ENCODE data around the gene POU2F2. TPM values are rescaled to one million over a fixed set of nuclear protein-coding genes. Genes with fewer than 3 reads are reported as not detected.

POU2F2 gene
- total RNA-seq, 1 experiment from 2014 or later = 2.4 TPM

DNA sequence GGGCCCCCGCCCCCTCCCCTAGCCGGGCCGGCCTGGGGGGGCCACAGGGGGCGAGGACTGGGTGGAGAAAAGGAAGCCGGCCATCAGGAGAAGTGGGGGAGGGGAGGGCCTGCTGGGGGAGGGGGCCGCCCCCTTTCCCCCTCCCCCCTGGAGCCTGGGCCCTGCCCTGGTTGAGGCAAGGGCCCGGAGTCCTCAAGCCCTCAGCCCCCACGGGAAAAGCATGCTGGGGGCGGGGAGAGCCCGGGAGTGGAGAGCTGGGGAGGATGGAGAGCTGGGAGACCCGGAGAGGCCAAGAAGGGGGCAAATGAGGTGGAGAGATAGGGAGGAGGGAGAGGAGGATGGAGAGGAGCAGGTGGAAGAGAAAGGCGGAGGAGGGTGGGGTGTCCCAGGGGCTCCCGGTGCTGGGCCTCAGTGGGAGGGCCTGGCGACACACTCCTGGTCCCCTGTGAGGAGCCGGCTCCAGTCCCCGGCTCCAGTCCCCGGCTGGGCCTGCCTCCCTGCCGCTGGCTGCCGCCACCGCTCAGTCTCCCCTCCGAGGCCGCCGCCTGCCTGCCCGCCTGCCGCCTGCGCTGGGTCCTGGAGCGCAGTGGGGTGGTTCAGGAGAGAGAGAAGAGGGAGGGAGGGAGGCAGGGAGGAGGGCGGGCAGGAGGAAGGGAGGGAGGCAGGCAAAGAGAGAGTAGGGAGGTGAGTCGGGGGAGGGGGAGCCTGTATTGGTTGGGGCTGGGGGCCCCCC is 62.5 kb downstream of the POU2F2 start, which contains the start of gene GRIK5:
Gene GRIK5 (minus strand): TSS at position 588 of the 733 bp plus-strand sequence. CDS start 4,436 bp downstream, outside the sequence.
- H3K9me3 ChIP-seq (ENCODE audit: low read length) = no peaks in the 10 kb centered on the region
- H3K4me1 ChIP-seq (ENCODE audit: insufficient read depth, low read length) = no peaks in the 10 kb centered on the region; the same call in 1 of the 2 replicates
- CTCF ChIA-PET = no interaction called here
- no peaks in the 10 kb centered on the region for H3K27me3 ChIP-seq (ENCODE audit: low read length)
- H3K4me3 ChIP-seq (ENCODE audit: low read length) = no peak within 1 kb of the TSS
- no peaks in the 10 kb centered on the region for H4K20me1 ChIP-seq (ENCODE audit: low read length)
- H3K27ac ChIP-seq (ENCODE audit: low read length) = no peak within 1 kb of the TSS
- H2AFZ ChIP-seq (ENCODE audit: low read length) = no peak within 1 kb of the TSS
- no peaks in the 10 kb centered on the region for H3K36me3 ChIP-seq (ENCODE audit: low read depth, low read length)
- POLR2A ChIA-PET (ENCODE audit: unreplicated experiment) = no interaction called here
- no peaks in the 10 kb centered on the region for H3F3A ChIP-seq (ENCODE audit: low read length, unreplicated experiment)
- H3K9ac ChIP-seq (ENCODE audit: low read length) = no peak within 1 kb of the TSS
- ATAC-seq (no peak), DNase-seq (no peak)
- TF ChIP-seq EZH2 (IDR thresholded peaks at IDR 0.05; ENCODE audit: low read length, unreplicated experiment) = no peak
- no peak for TF ChIP-seq EZH2phosphoT487 (IDR thresholded peaks at IDR 0.05; ENCODE audit: borderline replicate concordance, low read length)
- TF ChIP-seq, protein P1, sequence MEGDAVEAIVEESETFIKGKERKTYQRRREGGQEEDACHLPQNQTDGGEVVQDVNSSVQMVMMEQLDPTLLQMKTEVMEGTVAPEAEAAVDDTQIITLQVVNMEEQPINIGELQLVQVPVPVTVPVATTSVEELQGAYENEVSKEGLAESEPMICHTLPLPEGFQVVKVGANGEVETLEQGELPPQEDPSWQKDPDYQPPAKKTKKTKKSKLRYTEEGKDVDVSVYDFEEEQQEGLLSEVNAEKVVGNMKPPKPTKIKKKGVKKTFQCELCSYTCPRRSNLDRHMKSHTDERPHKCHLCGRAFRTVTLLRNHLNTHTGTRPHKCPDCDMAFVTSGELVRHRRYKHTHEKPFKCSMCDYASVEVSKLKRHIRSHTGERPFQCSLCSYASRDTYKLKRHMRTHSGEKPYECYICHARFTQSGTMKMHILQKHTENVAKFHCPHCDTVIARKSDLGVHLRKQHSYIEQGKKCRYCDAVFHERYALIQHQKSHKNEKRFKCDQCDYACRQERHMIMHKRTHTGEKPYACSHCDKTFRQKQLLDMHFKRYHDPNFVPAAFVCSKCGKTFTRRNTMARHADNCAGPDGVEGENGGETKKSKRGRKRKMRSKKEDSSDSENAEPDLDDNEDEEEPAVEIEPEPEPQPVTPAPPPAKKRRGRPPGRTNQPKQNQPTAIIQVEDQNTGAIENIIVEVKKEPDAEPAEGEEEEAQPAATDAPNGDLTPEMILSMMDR (conservative IDR thresholded peaks at IDR 0.05; ENCODE audit: low read depth, low read length) = no peak
- intact Hi-C loops (cut with micrococcal nuclease) = no loop called here
- no peaks in the 10 kb centered on the region for H3K9me2 ChIP-seq (replicated peaks; ENCODE audit: low read length)
- no peaks in the 10 kb centered on the region for H3K79me2 ChIP-seq (ENCODE audit: low read length)
- no TSS peak for BruUV-seq (replicated peaks)
- H3K4me2 ChIP-seq (ENCODE audit: low read length) = no peak within 1 kb of the TSS

DNA sequence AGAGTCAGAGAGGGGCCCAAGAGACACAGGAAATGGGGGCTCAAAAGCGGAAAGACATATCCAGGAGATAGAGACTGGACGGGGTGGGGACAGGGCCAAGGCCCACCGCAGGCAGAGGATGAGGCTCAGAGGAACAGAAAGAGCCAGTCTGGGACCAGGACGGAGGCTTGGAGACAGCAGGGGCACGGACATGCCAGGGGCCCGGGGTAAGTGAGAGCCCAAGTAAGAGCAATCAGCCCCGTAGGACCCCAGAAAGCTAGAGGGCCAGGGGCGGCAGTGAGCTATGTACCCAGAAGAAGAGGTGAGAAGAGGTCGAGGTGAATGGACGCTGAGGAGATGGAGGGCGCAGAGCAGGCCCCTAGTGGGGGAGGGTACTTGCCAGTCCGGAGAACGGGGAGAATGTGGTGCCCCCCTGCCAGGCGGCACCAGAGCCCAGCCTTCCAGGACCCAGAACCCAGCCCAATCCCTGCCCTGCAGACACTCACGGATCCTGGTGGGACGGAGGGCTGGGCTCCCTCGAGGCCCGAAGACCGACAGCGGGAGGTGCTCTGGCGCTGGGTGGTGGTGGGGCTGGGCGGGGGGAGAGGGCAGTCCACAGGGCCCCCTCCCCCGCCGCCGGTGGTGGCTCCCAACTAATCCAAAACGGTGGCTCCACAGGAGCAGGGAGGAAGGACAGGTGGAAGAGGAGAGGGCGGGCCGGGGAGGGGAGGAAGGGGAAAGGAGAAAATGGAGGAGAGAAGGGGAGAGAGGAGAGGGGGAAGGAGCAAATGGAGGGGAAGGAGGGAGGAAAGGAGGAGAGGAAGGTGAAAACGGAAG is 63.3 kb downstream of the POU2F2 start:
- Histone ChIP-seq H2AFZ (ENCODE audit: low read length) (no peak overlapping the region), H4K20me1 (ENCODE audit: low read length) (no peaks in the 10 kb centered on the region), H3K36me3 (ENCODE audit: low read depth, low read length) (no peaks in the 10 kb centered on the region), H3K4me3 (ENCODE audit: low read length) (no peak overlapping the region), H3K79me2 (ENCODE audit: low read length) (no peaks in the 10 kb centered on the region), H3K4me1 (ENCODE audit: insufficient read depth, low read length) (no peaks in the 10 kb centered on the region), H3K9me3 (ENCODE audit: low read length) (no peaks in the 10 kb centered on the region), H3K27ac (ENCODE audit: low read length) (no peak overlapping the region), H3K27me3 (ENCODE audit: low read length) (no peaks in the 10 kb centered on the region), H3K4me2 (ENCODE audit: low read length) (no peak overlapping the region), H3F3A (ENCODE audit: low read length, unreplicated experiment) (no peaks in the 10 kb centered on the region), H3K9me2 (replicated peaks; ENCODE audit: low read length) (no peaks in the 10 kb centered on the region), H3K9ac (ENCODE audit: low read length) (no peak overlapping the region)
- BruUV-seq (replicated peaks) = no TSS peak
- CTCF ChIA-PET = no interaction called here
- ATAC-seq (no peak), DNase-seq (no peak)
- intact Hi-C loops (cut with micrococcal nuclease) = no loop called here
- TF ChIP-seq, protein P1 (conservative IDR thresholded peaks at IDR 0.05; ENCODE audit: low read depth, low read length) = no peak
- TF ChIP-seq EZH2 (IDR thresholded peaks at IDR 0.05; ENCODE audit: low read length, unreplicated experiment) (no peak), EZH2phosphoT487 (IDR thresholded peaks at IDR 0.05; ENCODE audit: borderline replicate concordance, low read length) (no peak)
- POLR2A ChIA-PET (ENCODE audit: unreplicated experiment) = interaction anchor here (0.6 kb wide), 1 partner anchor 261 kb away, joined by 4 read pairs; no protein-coding TSS in a partner anchor
